IPS-18c (cell line): ENCODE measurements around the gene TDP2.
"Not testable (repeated sequence)": the region's sequence is repeated elsewhere in the genome, so short reads cannot be mapped to it uniquely, and the experiment has no call there.

Source experiments
- H3K4me3 ChIP-seq: 2 replicates; pipeline ENCODE4 v1.7.0; 2013; ENCODE audit warnings: low read depth, mild to moderate bottlenecking, low read length, moderate library complexity; ENCODE audit not compliant: insufficient read depth
- H3K9me3 ChIP-seq: one replicate; pipeline ENCODE4 v1.6.1; 2013; ENCODE audit warnings: mild to moderate bottlenecking, low read length, moderate library complexity; ENCODE audit not compliant: control insufficient read depth, insufficient read depth

TDP2 gene

DNA sequence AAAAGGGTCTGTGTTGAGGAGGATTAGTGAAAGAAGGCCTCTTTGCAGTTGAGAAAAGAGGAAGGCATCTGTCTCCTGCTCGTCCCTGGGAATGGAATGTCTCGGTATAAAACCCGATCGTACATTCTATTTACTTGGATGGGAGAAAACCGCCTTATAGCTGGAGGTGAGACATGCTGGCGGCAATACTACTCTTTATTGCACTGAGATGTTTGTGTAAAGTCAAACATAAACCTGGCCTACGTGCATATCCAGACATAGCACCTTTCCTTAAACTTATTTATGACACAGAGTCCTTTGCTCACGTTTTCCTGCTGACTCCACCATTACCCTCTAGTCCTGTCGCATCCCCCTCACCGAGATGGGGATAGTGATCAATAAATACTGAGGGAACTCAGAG, 4.5 kb downstream of the TDP2 start:
- Histone ChIP-seq H3K9me3 (no peaks in the 10 kb centered on the region), H3K4me3 (no peak overlapping the region)

DNA sequence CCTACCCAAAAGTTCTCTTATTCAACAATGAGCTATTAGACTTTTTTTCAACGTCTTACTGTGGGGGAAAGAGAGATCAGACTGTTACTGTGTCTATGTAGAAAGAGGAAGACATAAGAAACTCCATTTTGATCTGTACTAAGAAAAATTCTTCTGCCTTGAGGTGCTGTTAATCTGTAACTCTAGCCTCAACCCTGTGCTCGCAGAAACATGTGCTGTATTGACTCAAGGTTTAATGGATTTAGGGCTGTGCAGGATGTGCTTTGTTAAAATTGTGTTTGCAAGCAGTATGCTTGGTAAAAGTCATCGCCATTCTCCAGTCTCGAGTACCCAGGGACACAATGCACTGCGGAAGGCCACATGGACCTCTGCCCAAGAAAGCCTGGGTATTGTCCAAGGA, 4.9 kb downstream of the TDP2 start:
- not testable (repeated sequence) for H3K4me3 ChIP-seq, H3K9me3 ChIP-seq

GRCh38 chr6:24660105-24660504, 6.6 kb downstream of the TDP2 start:
- Histone ChIP-seq H3K9me3 (no peaks in the 10 kb centered on the region), H3K4me3 (no peak overlapping the region)

DNA sequence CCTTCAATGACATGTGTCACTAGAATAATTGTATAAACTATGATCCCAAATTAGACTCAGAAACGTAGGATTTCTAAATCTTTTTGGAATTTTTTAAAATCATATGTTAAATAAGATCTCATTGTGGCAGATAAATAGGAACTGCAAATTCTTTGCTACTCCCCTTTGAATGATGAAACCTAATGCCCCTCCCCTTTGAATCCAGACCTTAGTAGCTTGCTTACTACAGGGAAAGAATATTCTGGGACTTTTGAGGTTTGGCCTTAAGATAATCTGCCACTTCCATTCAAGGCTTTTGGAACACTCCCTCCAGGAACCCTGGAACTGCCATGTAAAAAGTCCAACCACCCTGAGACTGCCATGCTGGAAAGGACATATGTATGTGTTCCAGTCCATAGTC, 7.1 kb downstream of the TDP2 start:
- no peak overlapping the region for H3K4me3 ChIP-seq
- no peaks in the 10 kb centered on the region for H3K9me3 ChIP-seq

DNA sequence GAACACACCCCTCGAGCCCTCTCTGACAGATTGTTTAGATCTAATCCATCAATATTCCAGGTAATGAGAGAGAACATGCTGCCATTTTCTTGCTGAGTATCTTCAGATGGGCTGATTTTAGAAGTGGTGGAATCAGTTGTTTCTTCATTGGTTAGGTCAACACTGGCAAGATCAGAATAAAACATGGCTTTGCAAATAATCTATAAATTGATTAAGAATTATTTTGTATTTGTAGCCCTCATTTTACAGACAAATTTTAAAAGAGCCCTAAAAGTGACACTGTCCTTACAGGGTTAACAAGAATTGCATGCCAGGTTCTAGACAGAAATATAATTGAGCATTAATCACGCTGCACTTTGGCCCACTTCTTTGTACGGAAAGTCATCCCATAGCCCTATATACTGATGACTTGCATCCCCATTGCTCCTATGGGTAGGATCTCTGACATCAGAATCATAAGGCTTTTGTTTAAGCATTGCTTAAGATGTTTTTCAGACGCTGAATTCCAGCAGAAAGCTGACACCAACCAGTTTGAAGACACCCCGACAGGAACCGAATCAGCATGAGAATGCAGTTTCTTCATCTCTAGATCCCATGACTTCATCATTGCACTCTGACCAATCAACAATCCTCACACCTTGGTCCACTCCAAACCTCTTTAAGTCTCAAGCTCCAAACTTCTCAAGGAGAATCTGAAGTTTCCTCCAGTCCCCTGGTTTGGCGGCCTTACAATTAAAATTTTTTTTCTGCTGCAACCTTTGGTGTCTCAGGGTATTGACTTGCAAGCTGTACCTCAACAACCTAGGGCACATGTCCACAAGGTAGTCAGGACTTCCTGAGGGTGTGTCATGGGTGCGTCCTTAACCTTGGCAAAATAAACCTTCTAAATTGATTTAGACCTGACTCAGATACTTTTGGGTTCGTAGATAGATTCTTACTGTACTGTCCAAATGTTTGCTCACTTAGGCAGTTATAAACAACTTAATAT, 7.8 kb downstream of the TDP2 start:
- no peaks in the 10 kb centered on the region for H3K9me3 ChIP-seq
- H3K4me3 ChIP-seq, result no peak overlapping the region

- no peaks in the 10 kb centered on the region for H3K9me3 ChIP-seq
- H3K4me3 ChIP-seq, result no peak overlapping the region
These were observed 11.5 kb downstream of the TDP2 start for GRCh38 chr6:24655215-24655614.

- Histone ChIP-seq H3K4me3 (no peak overlapping the region), H3K9me3 (no peaks in the 10 kb centered on the region)
These were observed 16.3 kb downstream of the TDP2 start for GRCh38 chr6:24650365-24650764.

GRCh38 chr6:24649691-24650090, 17.0 kb downstream of the TDP2 start:
- Histone ChIP-seq H3K9me3 (no peaks in the 10 kb centered on the region), H3K4me3 (no peak overlapping the region)

- H3K4me3 ChIP-seq, result no peak overlapping the region
- no peaks in the 10 kb centered on the region for H3K9me3 ChIP-seq
These were observed 18.4 kb downstream of the TDP2 start for GRCh38 chr6:24648276-24648675.

DNA sequence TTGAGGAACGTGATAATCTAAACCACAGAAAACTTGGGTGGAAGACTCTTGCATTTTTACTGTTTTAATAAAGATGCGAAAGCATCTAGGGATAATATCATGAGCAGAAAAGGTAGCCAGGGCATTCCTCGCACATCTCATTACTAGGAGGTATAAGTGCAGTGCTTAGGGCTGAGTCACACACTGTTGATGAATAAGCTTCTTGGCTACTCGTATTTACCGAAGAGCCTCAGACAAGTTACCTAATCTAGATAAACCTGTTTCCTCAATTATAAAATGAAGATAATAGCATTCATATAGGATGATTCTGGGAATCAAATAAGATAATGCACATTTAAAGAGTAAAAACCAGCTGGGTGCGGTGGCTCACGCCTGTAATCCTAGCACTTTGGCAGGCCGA, 19.9 kb downstream of the TDP2 start:
- Histone ChIP-seq H3K9me3 (no peaks in the 10 kb centered on the region), H3K4me3 (no peak overlapping the region)

GRCh38 chr6:24644377-24644776, 22.3 kb downstream of the TDP2 start:
- Histone ChIP-seq H3K4me3 (no peak overlapping the region), H3K9me3 (no peaks in the 10 kb centered on the region)

DNA sequence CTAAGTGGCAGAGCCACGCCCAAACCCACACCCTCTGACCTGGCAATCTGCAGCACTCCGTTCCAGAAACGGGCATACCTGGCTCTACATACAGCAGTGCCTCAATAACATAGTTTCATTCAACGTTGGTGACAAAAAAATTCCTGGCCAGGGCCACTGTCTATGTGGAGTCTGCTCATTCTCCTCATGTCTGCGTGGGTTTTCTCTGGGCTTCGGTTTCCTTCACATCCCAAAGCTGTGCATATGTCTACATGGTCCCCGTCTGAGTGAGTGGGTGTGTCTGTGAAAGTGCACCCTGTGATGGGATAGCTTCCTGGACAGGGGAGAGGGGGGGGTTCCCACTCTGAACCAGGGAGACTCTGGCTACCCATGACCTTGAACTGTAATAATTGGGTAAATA, 22.8 kb downstream of the TDP2 start:
- no peak overlapping the region for H3K4me3 ChIP-seq
- H3K9me3 ChIP-seq, result no peaks in the 10 kb centered on the region

- H3K9me3 ChIP-seq, result no peaks in the 10 kb centered on the region
- no peak overlapping the region for H3K4me3 ChIP-seq
These were observed 24.6 kb downstream of the TDP2 start for GRCh38 chr6:24642061-24642460.

GRCh38 chr6:24640631-24641030, 26.1 kb downstream of the TDP2 start:
- not testable (repeated sequence) for H3K9me3 ChIP-seq, H3K4me3 ChIP-seq

- no peaks in the 10 kb centered on the region for H3K9me3 ChIP-seq
- no peak overlapping the region for H3K4me3 ChIP-seq
These were observed 26.5 kb downstream of the TDP2 start for GRCh38 chr6:24640166-24640565.

DNA sequence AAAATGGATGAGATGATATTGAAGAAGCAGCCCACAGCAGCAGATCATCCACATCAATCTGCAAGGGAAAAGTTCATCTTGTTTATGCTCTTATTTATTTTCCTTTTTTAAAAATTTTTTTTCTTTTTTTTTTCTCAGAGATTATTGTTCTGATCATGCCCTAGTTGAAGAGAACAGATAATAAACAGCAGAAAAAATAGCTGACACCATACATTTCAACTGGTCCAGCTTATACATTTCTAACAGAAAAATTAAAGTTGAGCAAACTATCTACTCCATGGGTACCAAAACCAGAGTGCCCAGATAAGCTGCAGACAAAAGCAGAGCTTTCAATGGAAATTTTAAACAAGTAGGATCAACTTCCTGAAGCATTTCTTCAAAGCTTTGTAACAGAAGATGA, 30.0 kb downstream of the TDP2 start:
- no peak overlapping the region for H3K4me3 ChIP-seq

GRCh38 chr6:24632573-24632972, 34.1 kb downstream of the TDP2 start:
- no peak overlapping the region for H3K4me3 ChIP-seq
- H3K9me3 ChIP-seq, result no peaks in the 10 kb centered on the region

More for the DNA sequence above, 30.0 kb downstream of the TDP2 start:
- H3K9me3 ChIP-seq, result no peaks in the 10 kb centered on the region

DNA sequence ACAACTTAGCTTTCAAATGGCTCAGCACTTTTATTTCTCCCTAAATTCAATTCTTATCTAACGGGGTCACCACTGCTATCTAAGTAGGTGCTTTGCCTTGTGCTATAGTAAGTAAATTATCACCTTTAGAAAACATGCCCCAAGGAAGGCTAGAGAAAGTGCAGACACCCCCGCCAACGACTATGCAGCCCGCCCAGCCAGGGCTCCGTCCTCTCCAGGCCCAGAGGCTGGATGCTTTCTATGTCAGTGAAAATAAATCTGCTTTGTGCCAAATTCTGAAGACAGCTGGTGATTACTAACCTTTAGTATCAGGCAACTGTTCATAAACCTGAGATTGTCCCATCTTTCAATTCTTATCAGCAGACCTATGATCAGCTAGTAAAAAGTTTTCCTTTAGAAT, 35.0 kb downstream of the TDP2 start:
- Histone ChIP-seq H3K9me3 (no peaks in the 10 kb centered on the region), H3K4me3 (no peak overlapping the region)
